OCI-LY1 (cell line): Measurements from ENCODE around the gene MEI1.

Experiments
- H2AFZ ChIP-seq: fragments of 200-600 bp; sonication (generic), shearing (Covaris generic); 2 replicates; pipeline ENCODE4 v1.6.0; 2014; ENCODE audit warnings: antibody characterized with exemption, mild to moderate bottlenecking, low read length
- H3F3A ChIP-seq: fragments of 200-600 bp; sonication (generic), shearing (Covaris generic); 2 replicates; pipeline ENCODE4 v1.6.0; 2014; ENCODE audit warnings: mild to moderate bottlenecking, antibody characterized with exemption, low read length, moderate library complexity; ENCODE audit not compliant: insufficient read depth
- H3K27ac ChIP-seq: fragments of 200-600 bp; sonication (generic); 2 replicates; pipeline ENCODE4 v1.5.1; 2014; ENCODE audit warnings: low read length, mixed run types, mild to moderate bottlenecking, low read depth; ENCODE audit not compliant: poor library complexity, severe bottlenecking
- H3K27me3 ChIP-seq: fragments of 200-600 bp; sonication (generic); 2 replicates; pipeline ENCODE4 v1.6.0; 2014; ENCODE audit warnings: antibody characterized with exemption, mild to moderate bottlenecking, low read length, moderate library complexity; ENCODE audit not compliant: insufficient read depth
- H3K36me3 ChIP-seq: fragments of 200-600 bp; sonication (generic); 2 replicates; pipeline ENCODE4 v1.6.1; 2014; ENCODE audit warnings: mild to moderate bottlenecking, antibody characterized with exemption, low read length, moderate library complexity, mixed read lengths; ENCODE audit not compliant: insufficient read depth
- H3K4me1 ChIP-seq: fragments of 200-600 bp; sonication (generic); 2 replicates; pipeline ENCODE4 v1.5.1; 2014; ENCODE audit warnings: mild to moderate bottlenecking, low read length, moderate library complexity; ENCODE audit not compliant: insufficient read depth, severe bottlenecking
- H3K4me2 ChIP-seq: fragments of 200-600 bp; sonication (generic), shearing (Covaris generic); 2 replicates; pipeline ENCODE4 v1.6.1; 2014; ENCODE audit warnings: low read length
- H3K4me3 ChIP-seq: fragments of 200-600 bp; sonication (generic); 2 replicates; pipeline ENCODE4 v1.5.1; 2014; ENCODE audit warnings: low read length, low read depth, mild to moderate bottlenecking, mixed read lengths; ENCODE audit not compliant: poor library complexity, severe bottlenecking
- H3K79me2 ChIP-seq: fragments of 200-600 bp; shearing (Covaris generic); 2 replicates; pipeline ENCODE4 v1.6.1; 2016; ENCODE audit warnings: mixed run types, low read length, mixed read lengths; ENCODE audit not compliant: insufficient read depth
- H3K9ac ChIP-seq: fragments of 200-600 bp; sonication (generic), shearing (Covaris generic); 2 replicates; pipeline ENCODE4 v1.6.1; 2014; ENCODE audit warnings: mild to moderate bottlenecking, low read length, mixed read lengths
- H3K9me2 ChIP-seq: fragments of 200-600 bp; sonication (generic), shearing (Covaris generic); 2 replicates; pipeline ENCODE4 v1.6.1; 2014; ENCODE audit warnings: low read depth, mild to moderate bottlenecking, low read length, mixed read lengths
- H3K9me3 ChIP-seq: fragments of 200-600 bp; shearing (Covaris generic); 2 replicates; pipeline ENCODE4 v1.6.1; 2014; ENCODE audit warnings: low read length, mixed read lengths
- H4K20me1 ChIP-seq: fragments of 200-600 bp; sonication (generic), shearing (Covaris generic); 2 replicates; pipeline ENCODE4 v1.6.0; 2016; ENCODE audit warnings: mild to moderate bottlenecking, low read length; ENCODE audit not compliant: insufficient read depth
- CTCF ChIP-seq: fragments of 200-600 bp; sonication (generic), shearing (Covaris generic); IDR thresholded peaks from 2 replicates; pipeline ENCODE4 v1.5.1; 2017; ENCODE audit warnings: mild to moderate bottlenecking, antibody characterized with exemption, low read length, moderate library complexity, mixed read lengths
- EZH2 ChIP-seq: fragments of 200-600 bp; sonication (generic), shearing (Covaris generic); IDR thresholded peaks from 2 replicates; pipeline ENCODE4 v1.8.0; 2017; ENCODE audit warnings: borderline replicate concordance, mixed run types, mild to moderate bottlenecking, antibody characterized with exemption, low read length, moderate library complexity, mixed read lengths

The MEI1 gene

GRCh38 chr22:41762980-41763779 lies 63.9 kb downstream of the MEI1 start:
- no peak overlapping the region for H3K4me3 ChIP-seq
- no peaks in the 10 kb centered on the region for H3K79me2 ChIP-seq
- H3K9me2 ChIP-seq: no peaks in the 10 kb centered on the region
- H2AFZ ChIP-seq: no peak overlapping the region
- H3K36me3 ChIP-seq: no peaks in the 10 kb centered on the region
- TF ChIP-seq CTCF (peak; percentile 89), EZH2 (no peak)
- H3F3A ChIP-seq: no peaks in the 10 kb centered on the region
- H3K4me2 ChIP-seq: no peak overlapping the region
- H3K9ac ChIP-seq: no peak overlapping the region
- no peaks in the 10 kb centered on the region for H3K27me3 ChIP-seq
- no peak overlapping the region for H3K27ac ChIP-seq
- no peaks in the 10 kb centered on the region for H4K20me1 ChIP-seq
- no peaks in the 10 kb centered on the region for H3K9me3 ChIP-seq
- no peaks in the 10 kb centered on the region for H3K4me1 ChIP-seq

GRCh38 chr22:41766476-41766875 lies 67.2 kb downstream of the MEI1 start:
- Histone ChIP-seq H3K4me2 (no peak overlapping the region), H3K79me2 (no peaks in the 10 kb centered on the region), H3K4me1 (no peaks in the 10 kb centered on the region), H3K27ac (no peak overlapping the region), H3F3A (no peaks in the 10 kb centered on the region), H3K9me2 (no peaks in the 10 kb centered on the region), H3K27me3 (0 out of 2 replicates have a peak, but pooled peaks cover 3% of the 10 kb centered on the region), H3K9me3 (no peaks in the 10 kb centered on the region), H3K4me3 (no peak overlapping the region), H3K36me3 (no peaks in the 10 kb centered on the region), H3K9ac (no peak overlapping the region), H4K20me1 (no peaks in the 10 kb centered on the region), H2AFZ (no peak overlapping the region)
- no peak for TF ChIP-seq EZH2
- TF ChIP-seq CTCF: no peak

GRCh38 chr22:41768430-41768829 lies 69.1 kb downstream of the MEI1 start:
- Histone ChIP-seq H3K9me3 (no peaks in the 10 kb centered on the region), H3K27ac (no peak overlapping the region), H3K4me1 (no peaks in the 10 kb centered on the region)

More at GRCh38 chr22:41768430-41768829, 69.1 kb downstream of the MEI1 start:
- H3F3A ChIP-seq: no peaks in the 10 kb centered on the region
- H2AFZ ChIP-seq: no peak overlapping the region
- no peaks in the 10 kb centered on the region for H3K36me3 ChIP-seq
- H4K20me1 ChIP-seq: no peaks in the 10 kb centered on the region
- H3K4me2 ChIP-seq: no peak overlapping the region
- H3K9ac ChIP-seq: no peak overlapping the region
- no peaks in the 10 kb centered on the region for H3K9me2 ChIP-seq
- H3K4me3 ChIP-seq: no peak overlapping the region
- no peaks in the 10 kb centered on the region for H3K79me2 ChIP-seq
- TF ChIP-seq EZH2 (no peak), CTCF (no peak)
- H3K27me3 ChIP-seq: 0 out of 2 replicates have a peak, but pooled peaks cover 3% of the 10 kb centered on the region
